ENCODE measurements around the gene TRPV6. TPM values are rescaled to one million over a fixed set of nuclear protein-coding genes. Genes with fewer than 3 reads are reported as not detected.

Gene TRPV6
- total and polyA plus RNA-seq, 2 of the 4 experiments (the other 2 are of a cell fraction): 0.03 TPM; not detected in 1

GRCh38 chr7:142827951-142828500 is 57.5 kb downstream of the TRPV6 start:
- ChIA-PET CTCF (no interaction called here), POLR2A (ENCODE audit: unreplicated experiment) (no interaction called here)
- Histone ChIP-seq H3K79me1 (ENCODE audit: low read depth in 1 of 2, low read length in 2 of 2) (no peaks in the 10 kb centered on the region), H4K20me1 (ENCODE audit: insufficient read depth, low read length) (no peaks in the 10 kb centered on the region), H2AK9ac (replicated peaks; ENCODE audit: low read depth, low read length, poor library complexity) (no peak overlapping the region), H2BK5ac (ENCODE audit: low read depth, low read length, poor library complexity, severe bottlenecking) (no peak overlapping the region), H3K56ac (ENCODE audit: extremely low read depth, insufficient read depth, low read length) (no peak overlapping the region), H2BK20ac (ENCODE audit: low read depth, low read length) (no peak overlapping the region), H3K14ac (replicated peaks; ENCODE audit: low read depth, low read length) (no peak overlapping the region), H3K27me3 (ENCODE audit: control insufficient read depth, insufficient read depth, low read length) (no peaks in the 10 kb centered on the region), H3K27ac (ENCODE audit: insufficient read depth, low read length) (no peak overlapping the region), H3K9ac (ENCODE audit: low read depth, low read length) (no peak overlapping the region), H2BK120ac (ENCODE audit: low read depth, low read length) (no peak overlapping the region), H4K8ac (ENCODE audit: low read depth in 2 of 2, low read length in 2 of 2) (no peak overlapping the region), H3K18ac (ENCODE audit: low read depth, low read length) (no peak overlapping the region), H3K4me2 (ENCODE audit: low read depth, low read length) (no peak overlapping the region), H3K23ac (ENCODE audit: low read depth, low read length) (no peak overlapping the region), H3K9me1 (ENCODE audit: insufficient read depth, low read length) (no peaks in the 10 kb centered on the region), H4K5ac (ENCODE audit: low read depth, low read length) (no peak overlapping the region), H2AK5ac (ENCODE audit: low read depth, low read length) (no peak overlapping the region), H2BK15ac (ENCODE audit: low read depth, low read length) (no peak overlapping the region), H3K36me3 (ENCODE audit: control insufficient read depth, insufficient read depth, low read length) (no peaks in the 10 kb centered on the region), H3K4ac (ENCODE audit: low read depth, low read length) (no peak overlapping the region), H3K4me3 (ENCODE audit: insufficient read depth, low read depth, low read length) (no peak overlapping the region), H3K4me1 (ENCODE audit: control insufficient read depth, insufficient read depth, low read length) (no peaks in the 10 kb centered on the region), H2AFZ (replicated peaks; ENCODE audit: low read length, poor library complexity) (no peak overlapping the region), H4K91ac (ENCODE audit: insufficient read depth, low read depth, low read length) (no peak overlapping the region), H3K9me3 (ENCODE audit: control insufficient read depth, insufficient read depth, low read length) (no peaks in the 10 kb centered on the region)
- DNase-seq (no peak), ATAC-seq (ENCODE audit: low read depth) (no peak)
- dilution Hi-C loops (cut with HindIII; ENCODE audit: low sequenced_read_pairs, unreplicated experiment) (no loop called here), in situ Hi-C loops (cut with MboI; ENCODE audit: low sequenced_read_pairs) (no loop called here), intact Hi-C loops (cut with micrococcal nuclease) (no loop called here)
- TF ChIP-seq CTCF (conservative IDR thresholded peaks at IDR 0.05; ENCODE audit: low read depth, low read length): no peak
- BruUV-seq (replicated peaks): no TSS peak
- WGBS, 2 experiments (ENCODE audit: extremely low coverage in 2 of 2, insufficient read length in 1 of 2): 0% methylated on average over 1 of the region's 1 CpG; no CpG with 5 or more reads in 1 of the 2 experiments
